ENCODE data around the gene LRRC8B. TPM values are rescaled to one million over a fixed set of nuclear protein-coding genes. Genes with fewer than 3 reads are reported as not detected.

The LRRC8B gene
- 5.6 and 7.0 TPM in 2 replicates for total RNA-seq (2012; rRNA removed)

DNA sequence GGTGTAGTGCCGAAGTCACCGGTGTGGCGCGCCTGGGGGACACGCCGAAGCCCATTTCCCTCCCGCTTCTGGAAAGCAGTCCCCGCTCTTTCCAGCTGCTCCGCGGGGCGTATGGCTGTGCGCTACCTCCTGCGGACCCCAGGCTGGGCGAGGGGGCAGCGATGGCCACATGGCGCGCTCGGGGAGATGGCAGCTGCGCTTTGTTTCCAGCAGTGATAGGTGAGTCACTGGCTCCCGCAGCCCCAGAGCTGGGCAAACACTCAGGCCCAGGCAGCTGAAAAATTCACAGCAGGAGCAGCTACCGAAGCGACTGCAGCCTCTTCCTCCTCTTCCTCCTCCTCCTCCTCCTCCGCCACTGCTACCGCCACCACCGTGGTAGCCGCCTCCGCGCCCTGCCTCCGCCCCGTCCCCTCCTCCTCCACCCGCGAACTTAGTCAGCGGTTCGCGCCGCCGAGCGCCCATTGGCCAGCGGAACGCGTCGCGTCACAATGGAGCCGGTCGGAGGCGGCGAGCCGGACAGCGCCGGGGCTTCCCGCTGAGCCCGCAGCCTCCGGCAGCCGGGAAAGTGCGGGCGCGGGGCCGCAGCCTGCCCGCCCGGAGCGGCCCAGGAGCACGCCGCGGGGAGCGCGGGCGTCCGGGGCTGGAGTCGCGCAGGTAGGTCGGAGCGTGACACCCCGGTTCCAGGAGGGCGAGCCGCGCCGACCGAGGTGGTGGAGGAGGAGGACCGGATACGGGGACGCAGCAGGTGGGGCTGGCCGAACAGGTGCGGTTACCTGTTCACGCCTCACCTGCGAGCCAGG lies at the start of gene LRRC8B:
TSS of gene LRRC8B (plus strand) at position 461 of the 800 bp plus-strand sequence. CDS start 57,822 bp downstream, outside the sequence.
- Histone ChIP-seq H3K36me3 (ENCODE audit: insufficient read depth, low read length) (no peaks in the 10 kb centered on the region), H3K27me3 (ENCODE audit: control insufficient read depth, insufficient read depth, low read length) (no peaks in the 10 kb centered on the region), H3K9ac (ENCODE audit: low read depth, low read length) (peak within 1 kb of the TSS; percentile 87), H3K4me1 (ENCODE audit: control insufficient read depth, insufficient read depth, low read length) (peaks cover 7% of the 10 kb centered on the region), H3K4me3 (ENCODE audit: low read length) (peak within 1 kb of the TSS; percentile 100), H3K9me3 (replicated peaks; ENCODE audit: low read length) (no peaks in the 10 kb centered on the region), H3K4me2 (ENCODE audit: low read length) (peak within 1 kb of the TSS; percentile 100)

DNA sequence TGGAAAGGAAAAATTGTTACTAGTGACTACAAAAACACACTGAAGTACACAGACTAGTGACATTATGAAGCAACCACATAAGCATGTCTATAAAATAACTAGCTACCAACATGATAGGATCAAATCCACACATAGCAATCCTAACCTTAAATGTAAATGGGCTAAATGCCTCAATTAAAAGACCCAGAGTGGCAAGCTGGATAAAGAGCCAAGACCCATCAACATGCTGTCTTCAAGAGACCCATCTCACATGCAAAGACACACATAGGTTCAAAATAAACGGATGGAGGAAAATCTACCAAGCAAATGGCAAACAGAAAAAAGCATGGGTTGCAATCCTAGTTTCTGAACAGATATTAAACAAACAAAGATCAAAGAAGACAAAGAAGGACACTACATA lies 49.4 kb upstream of the LRRC8B start:
- H3K9ac ChIP-seq (ENCODE audit: low read depth, low read length) = no peak overlapping the region
- no peak overlapping the region for H3K4me2 ChIP-seq (ENCODE audit: low read length)
- H3K4me3 ChIP-seq (ENCODE audit: low read length) = no peak overlapping the region

DNA sequence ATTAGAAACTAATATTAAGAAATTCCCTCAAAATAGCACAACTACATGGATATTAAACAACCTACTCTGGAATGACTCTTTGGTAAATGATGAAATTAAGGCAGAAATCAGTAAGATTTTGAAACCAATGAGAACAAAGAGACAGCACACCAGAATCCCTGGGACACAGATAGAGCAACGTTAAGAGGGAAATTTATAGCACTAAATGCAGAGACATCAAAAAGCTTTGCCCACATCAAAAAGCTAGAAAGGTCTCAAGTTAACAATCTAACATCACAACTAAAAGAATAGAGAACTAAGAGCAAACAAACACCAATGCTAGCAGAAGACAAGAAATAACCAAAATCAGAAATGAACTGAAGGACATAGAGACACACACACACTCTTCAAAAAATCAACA lies 48.6 kb upstream of the LRRC8B start:
- Histone ChIP-seq H3K9ac (ENCODE audit: low read depth, low read length) (no peak overlapping the region), H3K9me3 (replicated peaks; ENCODE audit: low read length) (no peaks in the 10 kb centered on the region), H3K4me3 (ENCODE audit: low read length) (no peak overlapping the region), H3K4me2 (ENCODE audit: low read length) (no peak overlapping the region), H3K4me1 (ENCODE audit: control insufficient read depth, insufficient read depth, low read length) (no peaks in the 10 kb centered on the region), H3K36me3 (ENCODE audit: insufficient read depth, low read length) (no peaks in the 10 kb centered on the region), H3K27me3 (ENCODE audit: control insufficient read depth, insufficient read depth, low read length) (peaks cover 6% of the 10 kb centered on the region)

More for the DNA sequence above, 49.4 kb upstream of the LRRC8B start:
- Histone ChIP-seq H3K4me1 (ENCODE audit: control insufficient read depth, insufficient read depth, low read length) (no peaks in the 10 kb centered on the region), H3K27me3 (ENCODE audit: control insufficient read depth, insufficient read depth, low read length) (peaks cover 6% of the 10 kb centered on the region), H3K9me3 (replicated peaks; ENCODE audit: low read length) (no peaks in the 10 kb centered on the region), H3K36me3 (ENCODE audit: insufficient read depth, low read length) (no peaks in the 10 kb centered on the region)

DNA sequence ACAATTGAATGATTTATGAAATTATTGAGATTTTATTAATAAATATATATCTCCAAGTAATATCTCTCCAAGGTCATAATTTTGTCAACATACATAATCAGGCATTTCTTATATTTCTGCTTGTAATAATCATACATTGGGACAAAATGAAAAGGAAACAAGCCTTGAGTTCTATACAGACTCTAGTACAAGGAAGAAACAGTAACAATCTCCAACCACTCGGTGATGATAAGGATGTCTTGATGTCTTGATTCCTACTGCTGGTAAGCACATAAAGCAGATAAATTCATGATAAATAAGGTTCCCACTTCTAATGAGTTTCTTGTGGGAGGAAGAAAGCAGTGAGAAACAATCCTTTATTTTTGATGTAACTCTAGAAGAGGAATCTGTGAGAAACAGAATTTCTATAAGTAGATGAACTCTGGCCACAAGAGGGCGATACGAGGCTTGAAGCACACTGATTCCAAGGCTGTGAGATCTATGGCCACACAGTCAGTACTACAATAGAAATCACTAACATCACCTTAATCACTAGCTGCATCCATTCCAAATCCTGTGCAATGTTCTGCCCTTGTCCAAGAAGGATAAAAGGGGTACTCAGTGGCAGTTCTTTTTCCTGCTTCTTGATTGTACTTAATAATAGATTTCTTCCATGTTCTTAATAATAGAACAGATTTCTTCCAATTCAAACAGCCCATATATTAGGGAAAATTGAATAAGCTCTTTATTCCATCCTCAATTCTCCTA lies 41.4 kb upstream of the LRRC8B start:
- Histone ChIP-seq H3K27me3 (ENCODE audit: control insufficient read depth, insufficient read depth, low read length) (peaks cover 7% of the 10 kb centered on the region), H3K9ac (ENCODE audit: low read depth, low read length) (no peak overlapping the region)

DNA sequence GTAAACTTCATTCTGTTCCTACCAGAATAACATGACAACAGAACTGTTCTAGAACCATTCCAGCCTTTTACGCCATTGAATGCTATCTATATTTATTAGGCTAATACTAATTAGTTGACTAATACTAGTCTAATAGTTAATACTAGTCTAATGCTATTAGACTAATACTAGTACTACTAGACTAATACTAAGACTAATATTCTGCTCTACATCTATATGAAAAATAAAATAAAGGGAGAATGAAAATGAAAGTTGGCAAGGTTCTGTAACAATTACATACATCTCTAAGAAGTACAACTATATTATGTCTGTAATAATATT lies 40.9 kb upstream of the LRRC8B start:
- Histone ChIP-seq H3K4me3 (ENCODE audit: low read length) (no peak overlapping the region), H3K27me3 (ENCODE audit: control insufficient read depth, insufficient read depth, low read length) (peaks cover 6% of the 10 kb centered on the region), H3K36me3 (ENCODE audit: insufficient read depth, low read length) (no peaks in the 10 kb centered on the region), H3K9ac (ENCODE audit: low read depth, low read length) (no peak overlapping the region), H3K4me1 (ENCODE audit: control insufficient read depth, insufficient read depth, low read length) (no peaks in the 10 kb centered on the region), H3K4me2 (ENCODE audit: low read length) (no peak overlapping the region), H3K9me3 (replicated peaks; ENCODE audit: low read length) (no peaks in the 10 kb centered on the region)

More for the DNA sequence above, 41.4 kb upstream of the LRRC8B start:
- Histone ChIP-seq H3K36me3 (ENCODE audit: insufficient read depth, low read length) (no peaks in the 10 kb centered on the region), H3K9me3 (replicated peaks; ENCODE audit: low read length) (no peaks in the 10 kb centered on the region), H3K4me3 (ENCODE audit: low read length) (no peak overlapping the region), H3K4me2 (ENCODE audit: low read length) (no peak overlapping the region), H3K4me1 (ENCODE audit: control insufficient read depth, insufficient read depth, low read length) (no peaks in the 10 kb centered on the region)

DNA sequence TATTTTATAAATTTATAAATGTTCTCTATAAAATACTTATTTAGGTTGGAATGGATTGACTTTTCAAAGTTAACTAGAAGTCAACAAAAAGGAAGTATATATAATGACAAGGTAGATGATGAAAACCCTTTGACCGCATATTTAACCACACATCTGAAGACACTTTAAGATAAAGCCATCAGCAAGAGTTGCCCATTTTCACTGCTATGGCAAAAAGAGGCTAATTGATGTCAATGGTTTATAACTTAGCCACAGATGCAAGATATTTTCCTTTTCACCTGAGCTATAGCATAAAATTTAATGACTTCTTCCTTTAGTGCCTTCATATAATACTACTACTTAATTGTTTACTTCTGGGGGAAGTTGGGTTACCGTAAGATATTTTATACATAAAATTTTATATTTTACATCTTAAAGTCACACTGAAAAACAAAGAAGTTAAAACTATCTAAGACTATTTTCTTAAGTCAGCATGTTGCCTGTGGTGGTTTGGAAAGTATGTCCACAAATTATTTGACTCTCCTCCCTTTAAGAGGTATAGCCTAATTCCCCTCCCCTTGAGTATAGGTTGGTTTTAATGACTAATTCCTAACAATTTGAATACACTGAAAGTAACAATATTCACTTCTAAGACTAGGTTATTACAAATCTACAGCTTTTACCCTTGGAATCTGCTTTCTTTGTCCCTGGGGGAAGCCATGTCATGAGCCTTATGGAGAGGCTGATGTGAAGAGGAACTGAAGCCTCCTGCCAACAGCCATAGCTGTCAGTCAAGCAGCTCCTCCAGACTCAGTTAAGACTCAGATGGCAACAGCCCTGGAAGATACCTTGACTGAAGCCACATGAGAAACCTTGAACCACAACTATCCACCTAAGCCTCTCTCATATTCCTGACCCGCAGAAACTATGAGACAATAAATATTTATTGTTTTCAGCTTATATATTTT lies 40.3 kb upstream of the LRRC8B start:
- Histone ChIP-seq H3K4me1 (ENCODE audit: control insufficient read depth, insufficient read depth, low read length) (peaks cover 3% of the 10 kb centered on the region), H3K36me3 (ENCODE audit: insufficient read depth, low read length) (no peaks in the 10 kb centered on the region), H3K27me3 (ENCODE audit: control insufficient read depth, insufficient read depth, low read length) (peaks cover 6% of the 10 kb centered on the region), H3K9me3 (replicated peaks; ENCODE audit: low read length) (no peaks in the 10 kb centered on the region), H3K4me2 (ENCODE audit: low read length) (no peak overlapping the region), H3K9ac (ENCODE audit: low read depth, low read length) (no peak overlapping the region), H3K4me3 (ENCODE audit: low read length) (no peak overlapping the region)

DNA sequence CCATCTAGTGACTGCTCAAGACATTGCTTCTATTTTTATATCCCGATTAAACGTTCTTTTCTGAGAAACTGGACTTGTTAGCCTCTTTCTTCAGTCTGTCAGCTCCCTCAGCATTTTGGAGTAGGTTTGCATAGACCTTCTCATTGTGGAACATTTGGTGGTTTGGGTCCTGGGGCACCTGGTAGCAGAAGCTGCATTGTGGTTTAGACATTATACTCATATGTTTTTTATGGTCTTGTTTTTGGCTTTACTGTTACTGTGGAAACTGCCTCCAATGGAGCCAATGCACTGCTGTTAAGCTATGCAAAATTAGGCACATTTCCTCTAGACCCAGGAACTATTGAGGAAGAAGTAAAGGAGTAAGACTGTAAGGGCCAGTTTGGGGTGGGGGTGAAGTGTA lies 36.7 kb upstream of the LRRC8B start:
- H3K36me3 ChIP-seq (ENCODE audit: insufficient read depth, low read length) = no peaks in the 10 kb centered on the region
- no peak overlapping the region for H3K9ac ChIP-seq (ENCODE audit: low read depth, low read length)
- no peaks in the 10 kb centered on the region for H3K9me3 ChIP-seq (replicated peaks; ENCODE audit: low read length)
- H3K4me2 ChIP-seq (ENCODE audit: low read length) = no peak overlapping the region
- H3K4me3 ChIP-seq (ENCODE audit: low read length) = no peak overlapping the region
- H3K4me1 ChIP-seq (ENCODE audit: control insufficient read depth, insufficient read depth, low read length) = peaks cover 5% of the 10 kb centered on the region
- peaks cover 6% of the 10 kb centered on the region for H3K27me3 ChIP-seq (ENCODE audit: control insufficient read depth, insufficient read depth, low read length)

DNA sequence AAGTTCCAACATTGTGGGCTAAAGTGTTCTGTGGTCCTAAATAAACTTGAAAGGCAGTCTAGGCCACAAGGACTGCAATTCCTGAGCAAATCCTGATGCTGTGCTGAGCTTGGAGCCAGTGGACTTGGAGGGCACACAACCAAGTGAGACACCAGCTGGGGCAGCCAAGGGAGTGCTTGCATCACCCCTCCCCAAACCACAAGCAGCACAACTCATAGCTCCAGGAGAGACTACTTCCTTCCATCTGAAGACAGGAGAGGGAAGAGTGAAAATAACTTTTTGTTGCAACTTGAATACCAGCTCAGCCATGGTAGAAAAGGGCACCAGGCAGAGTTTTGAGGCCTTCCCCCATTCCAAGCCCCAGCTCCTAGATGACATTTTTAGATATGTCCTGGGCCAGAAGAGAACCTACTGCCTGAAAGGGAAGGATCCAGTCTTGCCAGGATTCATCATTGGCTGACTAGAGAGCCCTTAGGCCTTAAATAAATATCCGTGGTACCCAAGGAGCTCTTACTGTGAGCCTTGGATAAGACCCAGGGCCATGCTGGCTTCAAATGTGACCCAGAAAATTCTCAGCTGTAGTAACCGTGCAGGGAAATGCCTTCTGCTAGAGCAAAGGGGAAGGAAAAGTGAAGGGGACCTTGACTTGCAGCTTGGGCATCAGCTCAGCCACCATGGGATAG lies 35.4 kb upstream of the LRRC8B start:
- no peak overlapping the region for H3K4me3 ChIP-seq (ENCODE audit: low read length)
- peaks cover 6% of the 10 kb centered on the region for H3K27me3 ChIP-seq (ENCODE audit: control insufficient read depth, insufficient read depth, low read length)
- no peak overlapping the region for H3K9ac ChIP-seq (ENCODE audit: low read depth, low read length)
- H3K36me3 ChIP-seq (ENCODE audit: insufficient read depth, low read length) = no peaks in the 10 kb centered on the region
- H3K9me3 ChIP-seq (replicated peaks; ENCODE audit: low read length) = no peaks in the 10 kb centered on the region
- peaks cover 5% of the 10 kb centered on the region for H3K4me1 ChIP-seq (ENCODE audit: control insufficient read depth, insufficient read depth, low read length)
- H3K4me2 ChIP-seq (ENCODE audit: low read length) = no peak overlapping the region

DNA sequence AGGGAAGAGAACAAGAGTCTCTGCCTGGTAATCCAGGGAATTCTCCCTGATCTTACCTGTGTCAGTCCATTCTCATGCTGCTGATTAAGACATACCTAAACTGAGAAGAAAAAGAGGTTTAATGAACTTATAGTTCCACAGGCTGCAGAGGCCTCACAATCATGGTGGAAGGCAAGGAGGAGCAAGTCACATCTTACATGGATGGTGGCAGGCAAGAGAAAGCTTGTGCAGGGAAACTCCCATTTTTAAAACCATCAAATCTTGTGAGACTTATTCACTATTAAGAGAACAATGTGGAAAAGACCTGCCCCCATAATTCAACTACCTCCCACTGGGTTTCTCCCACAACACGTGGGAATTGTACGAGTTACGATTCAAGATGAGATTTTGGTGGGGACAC lies 34.2 kb upstream of the LRRC8B start:
- Histone ChIP-seq H3K27me3 (ENCODE audit: control insufficient read depth, insufficient read depth, low read length) (peaks cover 6% of the 10 kb centered on the region), H3K4me2 (ENCODE audit: low read length) (no peak overlapping the region), H3K36me3 (ENCODE audit: insufficient read depth, low read length) (no peaks in the 10 kb centered on the region), H3K9me3 (replicated peaks; ENCODE audit: low read length) (no peaks in the 10 kb centered on the region), H3K9ac (ENCODE audit: low read depth, low read length) (no peak overlapping the region), H3K4me3 (ENCODE audit: low read length) (no peak overlapping the region), H3K4me1 (ENCODE audit: control insufficient read depth, insufficient read depth, low read length) (peaks cover 5% of the 10 kb centered on the region)

DNA sequence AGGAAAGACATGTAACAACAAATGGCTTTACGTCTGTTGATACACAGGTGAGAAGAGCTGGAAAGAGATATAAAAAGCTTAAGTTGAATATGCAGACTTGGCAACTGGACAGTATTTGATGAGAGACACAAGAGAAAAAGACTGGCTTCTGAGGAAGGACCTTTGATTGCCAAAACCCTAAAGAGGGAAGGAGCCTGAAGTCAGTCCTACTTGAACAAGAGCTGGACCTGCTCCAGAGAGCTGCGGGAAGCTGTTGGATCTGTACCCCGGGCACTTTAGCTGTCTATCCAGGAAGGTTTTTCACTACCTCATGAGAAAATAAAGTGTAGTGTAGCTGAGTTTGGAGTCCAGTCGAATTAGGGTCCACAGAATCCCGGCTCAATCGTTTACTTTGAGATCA lies 25.3 kb upstream of the LRRC8B start:
- H3K4me1 ChIP-seq (ENCODE audit: control insufficient read depth, insufficient read depth, low read length) = no peaks in the 10 kb centered on the region
- H3K9ac ChIP-seq (ENCODE audit: low read depth, low read length) = no peak overlapping the region
- no peaks in the 10 kb centered on the region for H3K9me3 ChIP-seq (replicated peaks; ENCODE audit: low read length)
- no peaks in the 10 kb centered on the region for H3K36me3 ChIP-seq (ENCODE audit: insufficient read depth, low read length)
- peaks cover 24% of the 10 kb centered on the region for H3K27me3 ChIP-seq (ENCODE audit: control insufficient read depth, insufficient read depth, low read length)
- no peak overlapping the region for H3K4me2 ChIP-seq (ENCODE audit: low read length)
- H3K4me3 ChIP-seq (ENCODE audit: low read length) = no peak overlapping the region

DNA sequence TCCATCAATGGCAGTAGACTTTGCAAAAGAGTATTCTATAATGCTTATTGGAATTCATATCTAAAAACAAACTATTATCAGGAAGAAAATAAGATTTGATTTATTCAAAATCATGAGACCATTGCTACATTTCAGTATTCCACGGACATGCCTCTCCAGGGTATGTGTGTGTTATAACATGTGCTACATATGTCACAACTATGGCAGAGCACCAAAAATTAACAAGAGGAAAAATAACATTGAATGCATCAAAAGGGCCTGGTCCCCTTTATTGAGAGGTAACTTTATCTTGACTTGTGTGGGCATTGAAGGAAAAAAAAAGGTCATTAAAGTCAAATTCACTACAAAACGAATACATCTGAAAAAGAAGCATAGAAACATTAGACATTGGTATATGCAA lies 22.6 kb upstream of the LRRC8B start:
- Histone ChIP-seq H3K4me3 (ENCODE audit: low read length) (no peak overlapping the region), H3K27me3 (ENCODE audit: control insufficient read depth, insufficient read depth, low read length) (peaks cover 34% of the 10 kb centered on the region), H3K4me2 (ENCODE audit: low read length) (no peak overlapping the region), H3K36me3 (ENCODE audit: insufficient read depth, low read length) (no peaks in the 10 kb centered on the region), H3K9ac (ENCODE audit: low read depth, low read length) (no peak overlapping the region), H3K4me1 (ENCODE audit: control insufficient read depth, insufficient read depth, low read length) (no peaks in the 10 kb centered on the region), H3K9me3 (replicated peaks; ENCODE audit: low read length) (no peaks in the 10 kb centered on the region)

Measured in skeletal muscle satellite cell (primary cell).